Neural crest cell (in vitro differentiated cells): Measurements from ENCODE around the gene PLRG1. TPM values are rescaled to one million over a fixed set of nuclear protein-coding genes. Genes with fewer than 3 reads are reported as not detected.

Experiments used
- DNase-seq: peaks from one replicate; pipeline ENCODE4 v3.0.0; 2021; ENCODE audit warnings: low read depth, mixed read lengths, low spot score
- H3K27ac Mint-ChIP-seq: one replicate; pipeline ENCODE4 v1.8.0; 2021; ENCODE audit warnings: mild to moderate bottlenecking, mixed read lengths; ENCODE audit not compliant: unreplicated experiment
- H3K27me3 Mint-ChIP-seq: 2 replicates; pipeline ENCODE4 v1.8.0; 2021; ENCODE audit warnings: low read depth, mild to moderate bottlenecking, mixed read lengths
- H3K36me3 Mint-ChIP-seq: 2 replicates; pipeline ENCODE4 v1.8.0; 2021; ENCODE audit warnings: low read depth, mild to moderate bottlenecking, mixed read lengths
- H3K4me1 Mint-ChIP-seq: 2 replicates; pipeline ENCODE4 v1.8.0; 2021; ENCODE audit warnings: mixed read lengths
- H3K4me3 Mint-ChIP-seq: one replicate; pipeline ENCODE4 v1.8.0; 2021; ENCODE audit warnings: mild to moderate bottlenecking, mixed read lengths
- H3K9me3 Mint-ChIP-seq: 2 replicates; pipeline ENCODE4 v1.8.0; 2021; ENCODE audit warnings: mixed read lengths
- CTCF ChIP-seq: fragments of 200-600 bp; sonication (generic); conservative IDR thresholded peaks from 2 replicates; pipeline ENCODE4 v1.5.0; 2021; ENCODE audit warnings: antibody characterized with exemption, mild to moderate bottlenecking
- total RNA-seq: library from RNA; stranded (reverse); gene quantifications from 2 replicates; pipeline ENCODE4 v1.2.1, GENCODE V29; 2021

The PLRG1 gene
- total RNA-seq, 1 donor from 2014 or later, result 93.3 TPM

GRCh38 chr4:154591890-154592289 is 41.7 kb upstream of the PLRG1 start:
- Mint-ChIP-seq H3K27ac (no peak overlapping the region), H3K27me3 (peaks cover 17% of the 10 kb centered on the region), H3K36me3 (no peaks in the 10 kb centered on the region), H3K9me3 (no peaks in the 10 kb centered on the region), H3K4me1 (peaks cover 7% of the 10 kb centered on the region), H3K4me3 (no peak overlapping the region)
- no peak for DNase-seq
- TF ChIP-seq CTCF, result no peak

GRCh38 chr4:154590329-154591006 is 40.3 kb upstream of the PLRG1 start, which contains the start of gene FGA:
TSS of gene FGA (minus strand) at chr4:154590742. CDS start at chr4:154590687, 55 bp downstream.
- no peaks in the 10 kb centered on the region for H3K36me3 Mint-ChIP-seq
- H3K9me3 Mint-ChIP-seq, result no peaks in the 10 kb centered on the region
- H3K27me3 Mint-ChIP-seq, result peaks cover 17% of the 10 kb centered on the region
- peaks cover 7% of the 10 kb centered on the region for H3K4me1 Mint-ChIP-seq
- H3K27ac Mint-ChIP-seq, result no peak within 1 kb of the TSS
- H3K4me3 Mint-ChIP-seq, result no peak within 1 kb of the TSS
- no peak for DNase-seq
- TF ChIP-seq CTCF, result no peak

GRCh38 chr4:154589296-154590197 is 39.3 kb upstream of the PLRG1 start:
- no peak for TF ChIP-seq CTCF
- peaks cover 7% of the 10 kb centered on the region for H3K4me1 Mint-ChIP-seq
- no peaks in the 10 kb centered on the region for H3K9me3 Mint-ChIP-seq
- no peak overlapping the region for H3K4me3 Mint-ChIP-seq
- no peak overlapping the region for H3K27ac Mint-ChIP-seq
- no peak for DNase-seq
- H3K27me3 Mint-ChIP-seq, result peaks cover 17% of the 10 kb centered on the region
- H3K36me3 Mint-ChIP-seq, result no peaks in the 10 kb centered on the region

- Mint-ChIP-seq H3K4me3 (no peak overlapping the region), H3K27ac (no peak overlapping the region)
These were observed 38.0 kb upstream of the PLRG1 start for GRCh38 chr4:154588198-154588597.

More at GRCh38 chr4:154588198-154588597, 38.0 kb upstream of the PLRG1 start:
- TF ChIP-seq CTCF, result no peak
- no peaks in the 10 kb centered on the region for H3K4me1 Mint-ChIP-seq
- H3K36me3 Mint-ChIP-seq, result no peaks in the 10 kb centered on the region
- no peaks in the 10 kb centered on the region for H3K9me3 Mint-ChIP-seq
- peaks cover 17% of the 10 kb centered on the region for H3K27me3 Mint-ChIP-seq
- no peak for DNase-seq
